Measurements from ENCODE around the gene KLHDC9.

GRCh38 chr1:161121834-161122233 lies 23.7 kb downstream of the KLHDC9 start:
- TF ChIP-seq CTCF (conservative IDR thresholded peaks at IDR 0.05 in 1 of 2, IDR thresholded peaks at IDR 0.05 in 1 of 2; ENCODE audit: extremely low read depth in 1 of 2, insufficient read depth in 1 of 2, low read depth in 1 of 2, low read length in 2 of 2) = no peak
- TF ChIP-seq EZH2 (IDR thresholded peaks at IDR 0.05; ENCODE audit: borderline replicate concordance, low read length) = no peak
